ENCODE results near the gene GGNBP2. TPM values are rescaled to one million over a fixed set of nuclear protein-coding genes. Genes with fewer than 3 reads are reported as not detected.

GGNBP2 gene, protein sequence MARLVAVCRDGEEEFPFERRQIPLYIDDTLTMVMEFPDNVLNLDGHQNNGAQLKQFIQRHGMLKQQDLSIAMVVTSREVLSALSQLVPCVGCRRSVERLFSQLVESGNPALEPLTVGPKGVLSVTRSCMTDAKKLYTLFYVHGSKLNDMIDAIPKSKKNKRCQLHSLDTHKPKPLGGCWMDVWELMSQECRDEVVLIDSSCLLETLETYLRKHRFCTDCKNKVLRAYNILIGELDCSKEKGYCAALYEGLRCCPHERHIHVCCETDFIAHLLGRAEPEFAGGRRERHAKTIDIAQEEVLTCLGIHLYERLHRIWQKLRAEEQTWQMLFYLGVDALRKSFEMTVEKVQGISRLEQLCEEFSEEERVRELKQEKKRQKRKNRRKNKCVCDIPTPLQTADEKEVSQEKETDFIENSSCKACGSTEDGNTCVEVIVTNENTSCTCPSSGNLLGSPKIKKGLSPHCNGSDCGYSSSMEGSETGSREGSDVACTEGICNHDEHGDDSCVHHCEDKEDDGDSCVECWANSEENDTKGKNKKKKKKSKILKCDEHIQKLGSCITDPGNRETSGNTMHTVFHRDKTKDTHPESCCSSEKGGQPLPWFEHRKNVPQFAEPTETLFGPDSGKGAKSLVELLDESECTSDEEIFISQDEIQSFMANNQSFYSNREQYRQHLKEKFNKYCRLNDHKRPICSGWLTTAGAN
- 70.8 TPM for total RNA-seq

DNA sequence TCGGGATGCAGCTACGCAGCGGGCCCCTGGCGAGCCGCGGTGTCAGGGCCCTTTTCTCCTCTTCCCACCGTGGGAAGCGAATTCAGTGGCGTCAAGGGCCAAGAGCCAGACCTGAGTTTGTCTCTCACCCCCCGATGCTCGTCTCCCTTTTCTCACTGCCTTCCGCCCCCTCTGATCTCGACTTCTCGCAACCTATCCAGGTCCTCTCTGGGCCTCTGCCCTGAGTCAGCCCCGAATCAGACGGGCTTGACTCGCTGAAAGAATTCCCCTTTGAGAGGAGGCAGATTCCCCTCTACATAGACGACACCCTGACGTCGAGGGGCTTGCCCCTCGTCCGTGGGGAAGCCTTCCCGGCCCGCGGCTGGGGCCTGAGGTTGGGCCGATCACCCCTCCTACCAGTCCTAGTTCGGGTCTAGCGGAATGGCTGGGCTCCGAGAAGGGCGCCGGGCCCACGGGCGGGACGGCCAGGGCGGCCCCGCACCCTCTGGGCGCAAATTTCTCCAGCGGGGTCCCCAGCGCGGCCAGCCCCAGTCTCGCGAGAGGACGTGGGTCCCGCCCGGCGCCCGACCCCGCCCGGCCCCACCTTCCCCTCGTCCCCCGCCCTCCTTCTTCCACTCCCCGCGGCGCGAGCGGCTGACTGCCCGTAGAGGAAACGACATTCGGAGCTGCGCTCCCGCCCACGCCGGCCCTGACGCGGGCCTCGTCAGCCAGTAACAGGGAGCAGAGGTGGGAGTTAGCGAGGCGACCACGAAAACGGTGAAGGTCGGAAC is at the start of gene GGNBP2:
Gene GGNBP2 (plus strand): TSS at position 613 of the 770 bp plus-strand sequence. CDS start 806 bp downstream, outside the sequence.

DNA sequence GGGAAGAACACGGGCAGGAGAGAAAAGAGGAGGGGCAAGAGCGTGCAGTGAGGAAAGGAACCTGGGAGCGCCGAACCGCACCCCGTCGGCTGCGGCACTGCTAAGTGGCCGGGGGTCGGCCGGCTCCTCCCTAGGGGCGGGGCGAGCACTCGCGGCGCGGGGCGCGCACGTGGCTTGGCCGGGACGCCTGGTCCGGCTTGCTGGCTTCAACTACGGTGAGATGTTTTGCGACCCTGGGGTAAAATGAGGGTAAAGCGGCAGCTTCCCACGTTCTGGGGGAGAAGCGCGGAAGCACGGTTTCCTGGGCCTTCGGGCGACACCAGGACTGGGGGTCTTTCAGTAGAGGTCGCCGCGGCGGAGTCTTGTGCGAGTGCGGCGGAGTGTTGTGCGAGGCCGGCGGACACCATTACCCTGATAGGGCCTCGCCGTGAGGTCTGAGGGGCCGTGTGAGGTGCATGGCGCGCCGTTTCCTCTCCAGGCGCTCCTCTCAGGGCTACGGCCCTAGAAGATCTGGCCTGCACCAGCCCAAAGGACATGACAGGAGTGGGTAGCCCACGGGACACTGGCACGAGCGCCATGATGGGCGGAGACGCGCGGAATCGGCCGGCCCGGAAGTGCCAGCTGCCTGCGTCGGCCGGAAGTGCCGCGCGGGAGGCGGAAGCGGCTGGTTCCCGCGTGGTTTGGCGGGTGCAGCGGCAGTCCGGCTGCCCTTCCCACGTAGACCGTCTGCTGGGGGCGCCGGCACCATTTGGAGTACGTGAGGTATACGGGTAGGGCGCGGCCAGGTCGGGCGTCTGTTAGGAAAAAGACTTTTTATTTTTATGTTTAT is 9.7 kb upstream of the GGNBP2 start, which contains the start of the genes MYO19 and PIGW:
Gene MYO19 (minus strand): TSS at position 29 of the 829 bp plus-strand sequence. CDS start 2,330 bp downstream, outside the sequence.
Gene PIGW (plus strand): TSS at position 148 of the 829 bp plus-strand sequence. CDS start 2,115 bp downstream, outside the sequence.

DNA sequence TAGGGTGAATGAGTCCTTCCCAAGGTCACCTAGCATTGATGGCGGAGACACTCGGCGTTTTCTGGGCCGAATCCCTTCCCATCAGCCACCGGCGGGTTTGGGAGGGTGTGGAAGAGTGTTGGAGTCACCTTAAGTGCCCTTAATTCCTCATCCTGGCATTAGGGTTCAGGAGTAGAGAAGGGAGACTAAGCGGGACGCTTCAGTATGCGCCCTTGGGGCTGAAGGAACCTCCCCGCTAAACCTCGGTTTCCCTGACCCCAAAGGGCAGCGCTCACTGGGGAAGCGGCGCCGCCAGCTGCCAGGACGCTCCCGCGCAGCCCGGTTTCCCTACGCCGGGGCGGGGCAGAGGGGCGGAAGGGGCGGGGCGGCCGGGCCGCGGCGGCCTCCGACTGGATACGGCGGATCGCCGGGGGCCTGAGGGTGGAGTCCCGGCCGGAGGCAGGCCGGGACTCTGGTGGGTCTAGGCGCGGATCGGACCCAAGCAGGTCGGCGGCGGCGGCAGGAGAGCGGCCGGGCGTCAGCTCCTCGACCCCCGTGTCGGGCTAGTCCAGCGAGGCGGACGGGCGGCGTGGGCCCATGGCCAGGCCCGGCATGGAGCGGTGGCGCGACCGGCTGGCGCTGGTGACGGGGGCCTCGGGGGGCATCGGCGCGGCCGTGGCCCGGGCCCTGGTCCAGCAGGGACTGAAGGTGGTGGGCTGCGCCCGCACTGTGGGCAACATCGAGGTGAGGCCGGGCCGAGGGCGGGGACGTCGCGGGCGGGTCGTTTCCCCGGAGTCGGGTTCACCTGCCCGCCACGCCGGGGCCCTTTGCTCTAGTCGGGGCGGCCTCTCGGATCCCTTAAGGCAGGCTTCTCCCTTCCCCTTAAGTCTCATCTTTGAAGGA is 47.0 kb downstream of the GGNBP2 start, which contains the start of gene DHRS11:
Gene DHRS11 (plus strand): TSS at position 446 of the 882 bp plus-strand sequence. CDS start 131 bp downstream, at position 577.

GRCh38 chr17:36601303-36602029 is 56.7 kb downstream of the GGNBP2 start, which contains the start of gene MRM1:
TSS of gene MRM1 (plus strand) at chr17:36601583. CDS start at chr17:36601811, 228 bp downstream.

Other genes with a start within 250 kb of the GGNBP2 start
- not detected for gene TBC1D3G, start 221.0 kb upstream of the GGNBP2 start, total RNA-seq
- not detected for gene TBC1D3H, start 156.5 kb upstream of the GGNBP2 start, total RNA-seq
- 55.1 TPM for gene ZNHIT3, start 58.2 kb upstream of the GGNBP2 start, total RNA-seq
- 54.0 TPM for gene MYO19, start 10.1 kb upstream of the GGNBP2 start, total RNA-seq
- gene PIGW, start 9.9 kb upstream of the GGNBP2 start, total RNA-seq: 9.9 TPM
- 12.7 TPM for gene DHRS11, start 47.0 kb downstream of the GGNBP2 start, total RNA-seq
- gene MRM1, start 56.7 kb downstream of the GGNBP2 start, total RNA-seq: 2.8 TPM

Data from diencephalon (tissue), 1 donor.